Measurements from ENCODE around the gene ZNF605. TPM values are rescaled to one million over a fixed set of nuclear protein-coding genes. Genes with fewer than 3 reads are reported as not detected.

ZNF605 gene
- total and polyA plus RNA-seq, 2 of the 8 experiments (the other 6 are each of a cell fraction or from before 2014, with no cell fraction given) = 3.6 to 20.3 TPM

DNA sequence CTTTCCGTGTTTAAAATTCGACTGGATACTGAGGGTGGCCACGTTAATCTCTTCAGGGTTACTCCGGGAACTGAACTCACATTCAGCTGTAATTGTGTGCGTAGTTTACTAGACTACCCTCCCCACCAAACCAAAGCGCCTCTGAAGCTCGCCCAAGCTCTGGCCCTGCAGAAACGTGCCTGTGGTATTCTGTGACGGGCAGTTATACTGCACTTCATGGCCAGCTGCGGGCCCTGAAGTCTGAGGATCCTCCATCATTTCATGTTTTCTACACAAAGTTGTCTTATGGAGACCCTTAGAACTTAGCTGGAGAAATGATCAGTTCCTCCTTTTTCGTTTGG is 30.7 kb upstream of the ZNF605 start:
- no peaks in the 10 kb centered on the region; a peak in 1 of 7 replicates for H3K4me1 ChIP-seq (replicated peaks in 1 of 4; ENCODE audit: control insufficient read depth in 3 of 4, insufficient read depth in 4 of 4, low read length in 3 of 4)
- peaks cover 0 to 15% (median 0%) of the 10 kb centered on the region in 4 experiments; a peak in 1 of 8 replicates for H3K36me3 ChIP-seq (ENCODE audit: control insufficient read depth in 2 of 4, insufficient read depth in 4 of 4, low read length in 3 of 4)
- H3K79me1 ChIP-seq (ENCODE audit: low read depth, low read length) = peaks cover 3% of the 10 kb centered on the region; the same call in 1 of the 2 replicates
- no peak overlapping the region for H4K5ac ChIP-seq (ENCODE audit: insufficient read length, low read depth, low read length)
- no peak overlapping the region for H2AK5ac ChIP-seq (ENCODE audit: low read depth, low read length)
- no peak overlapping the region for H2BK15ac ChIP-seq (ENCODE audit: low read length)
- CTCF ChIA-PET (ENCODE audit: partially characterized antibody) = interaction anchor here (1.1 to 2.5 kb wide), 4 partner anchors 9 to 24 kb away, joined by 4 to 8 read pairs (median 7); no protein-coding TSS in a partner anchor
- no peak overlapping the region for H2BK5ac ChIP-seq (ENCODE audit: low read depth, low read length)
- H3K79me2 ChIP-seq (ENCODE audit: control insufficient read depth in 1 of 2, insufficient read depth in 2 of 2, low read length in 2 of 2) = peaks cover 0 to 46% of the 10 kb centered on the region in 2 experiments; a peak in 3 of 4 replicates
- peaks cover 8% of the 10 kb centered on the region; the same call in 1 of the 2 replicates for H3K23me2 ChIP-seq (ENCODE audit: low read depth, low read length)
- WGBS, 2 experiments (ENCODE audit: extremely low coverage in 1 of 2, insufficient coverage in 1 of 2, insufficient read length in 1 of 2, insufficient replicate concordance in 2 of 2, low coverage in 1 of 2, low lambda C conversion rate in 2 of 2, missing lambda C conversion rate in 1 of 2) = 23% methylated on average over 11 of the region's 11 CpGs; no CpG with 5 or more reads in 1 of the 2 experiments
- H3K9ac ChIP-seq (replicated peaks in 1 of 4; ENCODE audit: extremely low read depth in 1 of 4, low read depth in 3 of 4, low read length in 3 of 4) = peak overlapping the region; percentile 73 to 85 (median 84)
- peak overlapping the region; percentile 72 to 96 for H3K4me2 ChIP-seq (ENCODE audit: insufficient read depth in 1 of 2, low read depth in 2 of 2, low read length in 2 of 2)
- no peak overlapping the region for H3K4ac ChIP-seq (replicated peaks; ENCODE audit: insufficient read length, low read depth, low read length)
- no peak overlapping the region for H3K18ac ChIP-seq (ENCODE audit: extremely low read depth, low read length)
- no peak overlapping the region for H2BK20ac ChIP-seq (ENCODE audit: low read length)
- H3K56ac ChIP-seq (replicated peaks; ENCODE audit: insufficient read length, low read depth, low read length) = no peak overlapping the region
- no peak for DNase-seq (ENCODE audit: low read depth in 1 of 2, low spot score in 2 of 2)
- peak overlapping the region; percentile 98; the same call in 1 of the 2 replicates for H4K8ac ChIP-seq (ENCODE audit: extremely low read depth, insufficient read depth, low read length)
- H3K23ac ChIP-seq (ENCODE audit: insufficient read length) = no peak overlapping the region
- H3K27me3 ChIP-seq (replicated peaks in 1 of 4; ENCODE audit: control insufficient read depth in 3 of 4, extremely low read depth in 1 of 4, insufficient read depth in 3 of 4, low read length in 3 of 4) = no peaks in the 10 kb centered on the region
- H3K14ac ChIP-seq (ENCODE audit: insufficient read length) = no peak overlapping the region
- no peak overlapping the region for H2BK120ac ChIP-seq (replicated peaks; ENCODE audit: low read depth, low read length)
- H3K27ac ChIP-seq (ENCODE audit: low read depth, low read length) = no peak overlapping the region
- H4K20me1 ChIP-seq (replicated peaks in 1 of 2; ENCODE audit: control insufficient read depth in 1 of 2, insufficient read depth in 2 of 2, low read length in 2 of 2) = no peaks in the 10 kb centered on the region
- peak overlapping the region; percentile 90 to 98 (median 95) for H3K4me3 ChIP-seq (ENCODE audit: extremely low read depth in 1 of 4, insufficient read depth in 2 of 4, low read depth in 3 of 4, low read length in 4 of 4)
- H2AFZ ChIP-seq (ENCODE audit: low read length) = peak overlapping the region; percentile 90
- POLR2A ChIA-PET (ENCODE audit: partially characterized antibody) = interaction anchor here (1.1 to 3.0 kb wide), 16 partner anchors 9 to 195 kb away, joined by 3 to 21 read pairs (median 6); partner anchors contain the start of genes ZNF10, ZNF268, ZNF605 and ZNF84
- H3K9me3 ChIP-seq (ENCODE audit: insufficient read depth in 2 of 2, low read depth in 1 of 2, low read length in 1 of 2) = peaks cover 26 to 27% of the 10 kb centered on the region in 2 experiments
- no peak overlapping the region for H2BK12ac ChIP-seq (ENCODE audit: low read depth, low read length)
- no peak for FAIRE-seq
- no peak overlapping the region for H4K91ac ChIP-seq (replicated peaks; ENCODE audit: insufficient read length, low read length)
- TF ChIP-seq, protein P1, sequence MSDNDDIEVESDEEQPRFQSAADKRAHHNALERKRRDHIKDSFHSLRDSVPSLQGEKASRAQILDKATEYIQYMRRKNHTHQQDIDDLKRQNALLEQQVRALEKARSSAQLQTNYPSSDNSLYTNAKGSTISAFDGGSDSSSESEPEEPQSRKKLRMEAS (IDR thresholded peaks at IDR 0.05) = no peak
- TF ChIP-seq USF2 (IDR thresholded peaks at IDR 0.05; ENCODE audit: low read length) (no peak), ASH2L (IDR thresholded peaks at IDR 0.05; ENCODE audit: low read length) (no peak), HDAC2 (IDR thresholded peaks at IDR 0.05; ENCODE audit: borderline replicate concordance in 1 of 2, low read depth in 2 of 2, low read length in 2 of 2) (no peak), TBP (IDR thresholded peaks at IDR 0.05; ENCODE audit: low read depth, low read length) (no peak), POLR2A (IDR thresholded peaks at IDR 0.05; ENCODE audit: control extremely low read depth in 1 of 2, low read depth in 2 of 2, low read length in 2 of 2) (no peak), SP2 (IDR thresholded peaks at IDR 0.05; ENCODE audit: low read length) (no peak), CHD2 (IDR thresholded peaks at IDR 0.05; ENCODE audit: low read length) (no peak)
- TF ChIP-seq, protein P2, sequence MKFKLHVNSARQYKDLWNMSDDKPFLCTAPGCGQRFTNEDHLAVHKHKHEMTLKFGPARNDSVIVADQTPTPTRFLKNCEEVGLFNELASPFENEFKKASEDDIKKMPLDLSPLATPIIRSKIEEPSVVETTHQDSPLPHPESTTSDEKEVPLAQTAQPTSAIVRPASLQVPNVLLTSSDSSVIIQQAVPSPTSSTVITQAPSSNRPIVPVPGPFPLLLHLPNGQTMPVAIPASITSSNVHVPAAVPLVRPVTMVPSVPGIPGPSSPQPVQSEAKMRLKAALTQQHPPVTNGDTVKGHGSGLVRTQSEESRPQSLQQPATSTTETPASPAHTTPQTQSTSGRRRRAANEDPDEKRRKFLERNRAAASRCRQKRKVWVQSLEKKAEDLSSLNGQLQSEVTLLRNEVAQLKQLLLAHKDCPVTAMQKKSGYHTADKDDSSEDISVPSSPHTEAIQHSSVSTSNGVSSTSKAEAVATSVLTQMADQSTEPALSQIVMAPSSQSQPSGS (IDR thresholded peaks at IDR 0.05; ENCODE audit: low read length) = no peak
